Measurements from ENCODE around the gene COL6A6. TPM values are rescaled to one million over a fixed set of nuclear protein-coding genes. Genes with fewer than 3 reads are reported as not detected.

Gene COL6A6
- total and polyA plus RNA-seq, 2 experiments from 2014 or later: 0.07 to 0.10 TPM

DNA sequence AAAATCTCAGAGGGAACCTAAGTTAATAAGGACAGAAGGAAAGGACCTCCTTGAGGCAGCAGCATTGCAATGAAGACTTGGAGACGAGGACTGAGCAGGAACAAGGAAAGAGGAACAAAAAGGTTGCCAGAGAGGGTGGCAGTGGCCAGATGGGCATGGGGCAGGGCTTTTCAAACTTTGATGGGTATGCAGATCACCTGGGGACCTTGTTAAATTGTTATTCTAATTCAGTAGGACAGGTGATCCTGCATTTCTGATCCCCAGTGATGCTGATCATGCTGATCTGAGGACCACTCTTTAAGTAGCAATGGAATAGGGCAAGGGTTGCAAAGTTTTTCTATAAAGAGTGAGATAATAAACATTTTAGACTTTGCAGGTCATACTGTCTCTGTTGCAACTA is 11.1 kb downstream of the COL6A6 start (continued):
- TF ChIP-seq, protein P1, sequence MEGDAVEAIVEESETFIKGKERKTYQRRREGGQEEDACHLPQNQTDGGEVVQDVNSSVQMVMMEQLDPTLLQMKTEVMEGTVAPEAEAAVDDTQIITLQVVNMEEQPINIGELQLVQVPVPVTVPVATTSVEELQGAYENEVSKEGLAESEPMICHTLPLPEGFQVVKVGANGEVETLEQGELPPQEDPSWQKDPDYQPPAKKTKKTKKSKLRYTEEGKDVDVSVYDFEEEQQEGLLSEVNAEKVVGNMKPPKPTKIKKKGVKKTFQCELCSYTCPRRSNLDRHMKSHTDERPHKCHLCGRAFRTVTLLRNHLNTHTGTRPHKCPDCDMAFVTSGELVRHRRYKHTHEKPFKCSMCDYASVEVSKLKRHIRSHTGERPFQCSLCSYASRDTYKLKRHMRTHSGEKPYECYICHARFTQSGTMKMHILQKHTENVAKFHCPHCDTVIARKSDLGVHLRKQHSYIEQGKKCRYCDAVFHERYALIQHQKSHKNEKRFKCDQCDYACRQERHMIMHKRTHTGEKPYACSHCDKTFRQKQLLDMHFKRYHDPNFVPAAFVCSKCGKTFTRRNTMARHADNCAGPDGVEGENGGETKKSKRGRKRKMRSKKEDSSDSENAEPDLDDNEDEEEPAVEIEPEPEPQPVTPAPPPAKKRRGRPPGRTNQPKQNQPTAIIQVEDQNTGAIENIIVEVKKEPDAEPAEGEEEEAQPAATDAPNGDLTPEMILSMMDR (conservative IDR thresholded peaks at IDR 0.05; ENCODE audit: low read depth in 2 of 2): no peak

- no peak overlapping the region for H3K4me3 Mint-ChIP-seq
- TF ChIP-seq ZNF331 (CRISPR knock-in tag; IDR thresholded peaks at IDR 0.05; ENCODE audit: low read depth) (no peak), POLR2AphosphoS5 (IDR thresholded peaks at IDR 0.05; ENCODE audit: low read depth) (no peak), NANOG (IDR thresholded peaks at IDR 0.05; ENCODE audit: borderline replicate concordance) (no peak), CREB1 (CRISPR knock-in tag; IDR thresholded peaks at IDR 0.05; ENCODE audit: low read depth) (no peak), EZH2 (IDR thresholded peaks at IDR 0.05; ENCODE audit: low read depth, unreplicated experiment) (no peak), EZH2phosphoT487 (IDR thresholded peaks at IDR 0.05; ENCODE audit: unreplicated experiment) (no peak), JUNB (IDR thresholded peaks at IDR 0.05; ENCODE audit: unreplicated experiment) (no peak)
- TF ChIP-seq, protein P1 (conservative IDR thresholded peaks at IDR 0.05; ENCODE audit: low read depth in 2 of 2): peak in 1 of 2 experiments; percentile 46; a peak in 2 of 4 replicates
- TF ChIP-seq, protein P2, sequence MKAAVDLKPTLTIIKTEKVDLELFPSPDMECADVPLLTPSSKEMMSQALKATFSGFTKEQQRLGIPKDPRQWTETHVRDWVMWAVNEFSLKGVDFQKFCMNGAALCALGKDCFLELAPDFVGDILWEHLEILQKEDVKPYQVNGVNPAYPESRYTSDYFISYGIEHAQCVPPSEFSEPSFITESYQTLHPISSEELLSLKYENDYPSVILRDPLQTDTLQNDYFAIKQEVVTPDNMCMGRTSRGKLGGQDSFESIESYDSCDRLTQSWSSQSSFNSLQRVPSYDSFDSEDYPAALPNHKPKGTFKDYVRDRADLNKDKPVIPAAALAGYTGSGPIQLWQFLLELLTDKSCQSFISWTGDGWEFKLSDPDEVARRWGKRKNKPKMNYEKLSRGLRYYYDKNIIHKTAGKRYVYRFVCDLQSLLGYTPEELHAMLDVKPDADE (IDR thresholded peaks at IDR 0.05): no peak
- no peaks in the 10 kb centered on the region for H3K27me3 ChIP-seq (ENCODE audit: insufficient read depth)
- ATAC-seq (peak; percentile 96), DNase-seq (ENCODE audit: low spot score) (peak; percentile 57)
- H2AFZ ChIP-seq: no peak overlapping the region
- H3K4me1 ChIP-seq (ENCODE audit: insufficient read depth): peaks cover 9% of the 10 kb centered on the region
- H3K4me1 Mint-ChIP-seq: peaks cover 15% of the 10 kb centered on the region
- no peak overlapping the region for H3K4me3 ChIP-seq
- no peak overlapping the region for H3K27ac ChIP-seq (ENCODE audit: low read depth)
- no peak overlapping the region for H3K27ac Mint-ChIP-seq
- no peak overlapping the region for H3K4me2 ChIP-seq
- H3K9me3 Mint-ChIP-seq: no peaks in the 10 kb centered on the region
- no peaks in the 10 kb centered on the region for H3K79me2 ChIP-seq (replicated peaks; ENCODE audit: insufficient read depth)
- no peaks in the 10 kb centered on the region for H3K36me3 Mint-ChIP-seq (ENCODE audit: low read depth)
- no peaks in the 10 kb centered on the region for H3K36me3 ChIP-seq (ENCODE audit: insufficient read depth)
- H3K9me2 ChIP-seq (ENCODE audit: insufficient read depth): no peaks in the 10 kb centered on the region
- H3K27me3 Mint-ChIP-seq (ENCODE audit: insufficient read depth, low read depth, poor library complexity): peaks cover 1% of the 10 kb centered on the region
- no peaks in the 10 kb centered on the region for H3F3A ChIP-seq (replicated peaks; ENCODE audit: low read depth)
- no peaks in the 10 kb centered on the region for H4K20me1 ChIP-seq (replicated peaks; ENCODE audit: insufficient read depth)
Observed at GRCh38 chr3:130529486-130530215, 12.7 kb downstream of the COL6A6 start.
